Stimulated activated CD4-positive, alpha-beta T cell treated with anti-CD3 and anti-CD28 coated beads, TNF-alpha, amount 100 ng/mL, for 1 hour (primary cell): Measurements from ENCODE around the gene NBPF26.
"Not testable (repeated sequence)": the region's sequence is repeated elsewhere in the genome, so short reads cannot be mapped to it uniquely, and the experiment has no call there.

ENCODE experiments used
- DNase-seq, 3 donors: peaks; one replicate each; pipeline ENCODE4 v3.0.0-alpha.2; 2020; ENCODE audit warnings: low read depth in 3 of 3, low spot score in 1 of 3

The NBPF26 gene

GRCh38 chr1:120850537-120851421, 127.0 kb downstream of the NBPF26 start:
- peak; percentile 40 to 68 (median 46) for DNase-seq

- DNase-seq: not testable (repeated sequence)
These were observed 134.4 kb downstream of the NBPF26 start for GRCh38 chr1:120858144-120858543.

GRCh38 chr1:120859615-120860234, 136.0 kb downstream of the NBPF26 start:
- not testable (repeated sequence) for DNase-seq

GRCh38 chr1:120878206-120878605, 154.5 kb downstream of the NBPF26 start:
- not testable (repeated sequence) for DNase-seq

GRCh38 chr1:120880056-120880455, 156.3 kb downstream of the NBPF26 start:
- DNase-seq: not testable (repeated sequence)

GRCh38 chr1:120881934-120882333, 158.2 kb downstream of the NBPF26 start:
- not testable (repeated sequence) for DNase-seq
